Endothelial cell of umbilical vein (primary cell): ENCODE results near the gene PTPRD.

Experiments used
- CTCF ChIP-seq, 2 donors: IDR thresholded peaks; 1 replicate in 1 of 2; 2 replicates in 1 of 2; pipeline ENCODE4 v1.5.1; 2011; ENCODE audit warnings: low read length in 2 of 2, mild to moderate bottlenecking in 2 of 2, moderate library complexity in 2 of 2, control low read depth in 1 of 2, inconsistent platforms in 1 of 2, low read depth in 1 of 2; ENCODE audit not compliant: insufficient read depth in 1 of 2; ENCODE audit errors: extremely low read depth in 1 of 2
- EZH2 ChIP-seq: IDR thresholded peaks from 2 replicates; pipeline ENCODE4 v1.6.1; 2012; ENCODE audit warnings: borderline replicate concordance, low read depth, mild to moderate bottlenecking, moderate library complexity, low read length, inconsistent platforms; ENCODE audit not compliant: severe bottlenecking
- JUN ChIP-seq: IDR thresholded peaks from 2 replicates; pipeline ENCODE4 v1.6.1; 2011; ENCODE audit warnings: borderline replicate concordance, low read depth; ENCODE audit not compliant: insufficient read length, insufficient read depth
- MAX ChIP-seq: IDR thresholded peaks from 2 replicates; pipeline ENCODE4 v1.6.1; 2011; ENCODE audit not compliant: insufficient read depth, insufficient read length
- MYC ChIP-seq: IDR thresholded peaks from one replicate; pipeline ENCODE4 v1.6.1; 2011; ENCODE audit warnings: mild to moderate bottlenecking, low read depth, low read length
- POLR2A ChIP-seq: IDR thresholded peaks from 2 replicates; pipeline ENCODE4 v1.6.1; 2012; ENCODE audit warnings: low read depth, mild to moderate bottlenecking, control low read depth, low read length
- POLR2AphosphoS5 ChIP-seq: IDR thresholded peaks from 2 replicates; pipeline ENCODE4 v1.6.1; 2012; ENCODE audit warnings: low read depth, mild to moderate bottlenecking, control low read depth, low read length, moderate library complexity; ENCODE audit not compliant: insufficient read depth

- TF ChIP-seq CTCF (IDR thresholded peaks at IDR 0.05; ENCODE audit: extremely low read depth in 1 of 2, insufficient read depth in 1 of 2, low read depth in 1 of 2, low read length in 2 of 2) (no peak), POLR2A (no peak), MAX (no peak), JUN (no peak), EZH2 (no peak), MYC (no peak), POLR2AphosphoS5 (no peak)
Observed at GRCh38 chr9:9598723-9599122, 1014.1 kb downstream of the PTPRD start.
